HEK293 (cell line): ENCODE measurements around the gene CD68.

ENCODE experiments used
- CTCF ChIA-PET: fragments of 350-600 bp; formaldehyde crosslinking; extraction: SDS; loops from one replicate; lab custom pipeline; 2021; ENCODE audit warnings: antibody characterized with exemption; lab: Yijun Ruan, JAX
- POLR2A ChIA-PET: fragments of 300-600 bp; formaldehyde crosslinking; extraction: SDS; loops from one replicate; lab custom pipeline; 2020; ENCODE audit warnings: antibody characterized with exemption, inconsistent platforms; lab: Yijun Ruan, JAX
- H3K27ac ChIP-seq: fragments of 200-500 bp; sonication (Bioruptor generic); 2 replicates; pipeline ENCODE4 v1.5.1; 2014; ENCODE audit warnings: low read depth, low read length, control low read depth, inconsistent platforms; ENCODE audit errors: extremely low read depth
- H3K36me3 ChIP-seq, 2 experiments: fragments of 200-500 bp in 1 of 2; sonication (Bioruptor generic) in 1 of 2; 1 replicate in 1 of 2; 2 replicates in 1 of 2; pipeline ENCODE4 v1.5.1; 2014 to 2017; ENCODE audit warnings: inconsistent platforms in 2 of 2, low read length in 2 of 2; ENCODE audit not compliant: control insufficient read depth in 2 of 2, insufficient read depth in 1 of 2
- H3K4me1 ChIP-seq: fragments of 200-500 bp; sonication (Bioruptor generic); 2 replicates; pipeline ENCODE4 v1.5.1; 2014; ENCODE audit warnings: mild to moderate bottlenecking, low read length, inconsistent platforms; ENCODE audit not compliant: control insufficient read depth, insufficient read depth
- H3K4me3 ChIP-seq: 2 replicates; pipeline ENCODE4 v1.5.1; 2011; ENCODE audit warnings: low read depth, mild to moderate bottlenecking, control low read depth, low read length, moderate library complexity
- H3K9me3 ChIP-seq: fragments of 200-500 bp; sonication (Bioruptor generic); 2 replicates; pipeline ENCODE4 v1.5.1; 2014; ENCODE audit warnings: low read depth, low read length, inconsistent platforms; ENCODE audit not compliant: control insufficient read depth, insufficient read depth
- BCL11A ChIP-seq: fragments of 450-650 bp; formaldehyde crosslinking; IDR thresholded peaks from 2 replicates; pipeline ENCODE4 v1.5.1; 2016; ENCODE audit warnings: low read depth, missing biosample characterization, missing genetic modification characterization
- BCL11B ChIP-seq: fragments of 450-650 bp; formaldehyde crosslinking; IDR thresholded peaks from 2 replicates; pipeline ENCODE4 v1.5.1; 2016; ENCODE audit warnings: low read depth, missing biosample characterization, missing genetic modification characterization
- GFI1B ChIP-seq: fragments of 450-650 bp; formaldehyde crosslinking; IDR thresholded peaks from 2 replicates; pipeline ENCODE4 v1.5.1; 2016; ENCODE audit warnings: missing biosample characterization, missing genetic modification characterization
- KLF1 ChIP-seq: fragments of 450-650 bp; formaldehyde crosslinking; IDR thresholded peaks from 2 replicates; pipeline ENCODE4 v1.5.1; 2016; ENCODE audit warnings: missing biosample characterization, missing genetic modification characterization
- OVOL3 ChIP-seq: fragments of 450-650 bp; formaldehyde crosslinking; IDR thresholded peaks from 2 replicates; pipeline ENCODE4 v1.5.1; 2016; ENCODE audit warnings: missing biosample characterization, missing genetic modification characterization
- PATZ1 ChIP-seq: fragments of 450-650 bp; formaldehyde crosslinking; IDR thresholded peaks from 2 replicates; pipeline ENCODE4 v1.5.1; 2016; ENCODE audit warnings: missing biosample characterization, missing genetic modification characterization
- SALL2 ChIP-seq: fragments of 450-650 bp; formaldehyde crosslinking; IDR thresholded peaks from 2 replicates; pipeline ENCODE4 v1.5.0; 2017; ENCODE audit warnings: missing biosample characterization, mild to moderate bottlenecking, missing genetic modification characterization, borderline replicate concordance
- ZBTB11 ChIP-seq: fragments of 450-650 bp; formaldehyde crosslinking; conservative IDR thresholded peaks from 2 replicates; pipeline ENCODE4 v1.5.1; 2016; ENCODE audit warnings: low read depth, missing biosample characterization, missing genetic modification characterization
- ZBTB20 ChIP-seq: fragments of 450-650 bp; formaldehyde crosslinking; IDR thresholded peaks from 2 replicates; pipeline ENCODE4 v1.5.1; 2016; ENCODE audit warnings: missing biosample characterization, missing genetic modification characterization
- ZBTB21 ChIP-seq: fragments of 450-650 bp; formaldehyde crosslinking; IDR thresholded peaks from 2 replicates; pipeline ENCODE4 v1.5.1; 2017; ENCODE audit warnings: missing biosample characterization, missing genetic modification characterization
- ZBTB44 ChIP-seq: fragments of 450-650 bp; IDR thresholded peaks from 2 replicates; pipeline ENCODE4 v1.5.1; 2018; ENCODE audit warnings: missing biosample characterization, mild to moderate bottlenecking, missing genetic modification characterization
- ZBTB8A ChIP-seq: fragments of 450-650 bp; formaldehyde crosslinking; IDR thresholded peaks from 2 replicates; pipeline ENCODE4 v1.5.1; 2016; ENCODE audit warnings: missing biosample characterization, missing genetic modification characterization
- ZNF2 ChIP-seq: fragments of 450-650 bp; formaldehyde crosslinking; IDR thresholded peaks from 2 replicates; pipeline ENCODE4 v1.5.1; 2016; ENCODE audit warnings: missing biosample characterization, missing genetic modification characterization
- ZNF24 ChIP-seq: fragments of 450-650 bp; formaldehyde crosslinking; IDR thresholded peaks from 2 replicates; pipeline ENCODE4 v1.5.1; 2016; ENCODE audit warnings: missing biosample characterization, missing genetic modification characterization
- ZNF248 ChIP-seq: fragments of 450-650 bp; formaldehyde crosslinking; IDR thresholded peaks from 2 replicates; pipeline ENCODE4 v1.5.1; 2017; ENCODE audit warnings: missing biosample characterization, missing genetic modification characterization
- ZNF292 ChIP-seq: fragments of 450-650 bp; formaldehyde crosslinking; IDR thresholded peaks from 2 replicates; pipeline ENCODE4 v1.5.1; 2016; ENCODE audit warnings: low read depth, missing biosample characterization, missing genetic modification characterization, borderline replicate concordance
- ZNF449 ChIP-seq: fragments of 450-650 bp; formaldehyde crosslinking; IDR thresholded peaks from 2 replicates; pipeline ENCODE4 v1.5.1; 2017; ENCODE audit warnings: missing biosample characterization, mild to moderate bottlenecking, missing genetic modification characterization, moderate library complexity
- ZNF654 ChIP-seq: fragments of 450-650 bp; formaldehyde crosslinking; IDR thresholded peaks from 2 replicates; pipeline ENCODE4 v1.5.1; 2016; ENCODE audit warnings: low read depth, missing biosample characterization, missing genetic modification characterization
- ZNF707 ChIP-seq: fragments of 450-650 bp; formaldehyde crosslinking; IDR thresholded peaks from 2 replicates; pipeline ENCODE4 v1.5.1; 2016; ENCODE audit warnings: missing biosample characterization, missing genetic modification characterization
- TF ChIP-seq, protein P1 (sequence below): fragments of 450-650 bp; formaldehyde crosslinking; IDR thresholded peaks from 2 replicates; pipeline ENCODE4 v1.5.1; 2017; ENCODE audit warnings: missing biosample characterization, missing genetic modification characterization
- TF ChIP-seq, protein P2 (sequence below): fragments of 450-650 bp; formaldehyde crosslinking; IDR thresholded peaks from 2 replicates; pipeline ENCODE4 v1.5.1; 2016; ENCODE audit warnings: missing biosample characterization, missing genetic modification characterization, low read depth
- TF ChIP-seq, protein P3 (sequence below): fragments of 450-650 bp; formaldehyde crosslinking; IDR thresholded peaks from 2 replicates; pipeline ENCODE4 v1.5.1; 2016; ENCODE audit warnings: missing biosample characterization, missing genetic modification characterization

Gene CD68

DNA sequence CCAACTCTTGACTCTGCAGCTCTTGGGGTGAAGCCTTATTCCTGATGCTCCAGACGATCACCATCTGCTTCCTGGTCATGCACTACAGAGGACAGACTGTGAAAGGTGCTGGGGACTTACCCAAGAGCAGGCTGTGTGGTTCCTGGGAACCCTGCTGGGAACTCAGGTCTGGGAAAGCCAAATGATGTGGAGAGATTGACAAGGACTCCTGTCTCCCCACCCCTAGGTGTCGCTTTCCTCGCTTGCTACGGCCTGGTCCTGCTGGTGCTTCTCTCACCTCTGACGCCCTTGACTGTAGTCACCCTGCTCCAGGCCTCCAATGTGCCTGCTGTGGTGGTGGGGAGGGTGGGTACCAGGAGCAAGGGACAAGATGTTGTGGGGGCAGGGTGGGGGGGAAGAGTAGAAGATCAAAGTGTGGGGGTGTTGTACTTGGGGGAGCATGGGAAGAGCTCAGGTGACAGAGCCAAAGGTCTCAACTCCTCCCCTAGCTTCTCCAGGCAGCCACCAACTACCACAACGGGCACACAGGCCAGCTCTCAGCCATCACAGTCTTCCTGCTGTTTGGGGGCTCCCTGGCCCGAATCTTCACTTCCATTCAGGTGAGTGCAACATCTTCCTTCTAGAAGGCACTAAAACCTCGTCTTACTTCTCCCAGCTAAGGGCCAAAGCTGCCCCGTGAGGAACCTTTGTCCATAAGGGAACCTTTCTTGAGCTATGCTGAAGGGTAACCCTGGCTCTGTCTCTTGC is 7.4 kb downstream of the CD68 start:
- Histone ChIP-seq H3K27ac (no peak overlapping the region), H3K4me3 (no peak overlapping the region), H3K9me3 (no peaks in the 10 kb centered on the region), H3K36me3 (peaks cover 8 to 68% of the 10 kb centered on the region in 2 experiments; a peak in 2 of 3 replicates), H3K4me1 (peaks cover 8% of the 10 kb centered on the region; the same call in 1 of the 2 replicates)
- CTCF ChIA-PET: interaction anchor here (0.6 to 2.7 kb wide), 14 partner anchors 8 to 163 kb away, joined by 3 to 15 read pairs (median 3); partner anchors contain the start of genes SAT2, SHBG, TP53 and WRAP53
- POLR2A ChIA-PET: interaction anchor here (2.1 to 5.5 kb wide), 3 partner anchors 14 to 100 kb away, joined by 12 to 98 read pairs (median 93); partner anchors contain the start of genes FXR2, TP53 and WRAP53
- 0 out of 2 replicates have a peak, but pooled peaks have one; percentile 33 for TF ChIP-seq ZNF24 (tag by site-specific recombination)
- no peak for TF ChIP-seq ZBTB8A (tag by site-specific recombination)
- TF ChIP-seq ZNF248: no peak
- no peak; the same call in 1 of the 2 replicates for TF ChIP-seq PATZ1 (tag by site-specific recombination)
- TF ChIP-seq ZNF654 (tag by site-specific recombination): peak; percentile 51
- 0 out of 2 replicates have a peak, but pooled peaks have one; percentile 20 for TF ChIP-seq ZNF2 (tag by site-specific recombination)
- TF ChIP-seq, protein P1, sequence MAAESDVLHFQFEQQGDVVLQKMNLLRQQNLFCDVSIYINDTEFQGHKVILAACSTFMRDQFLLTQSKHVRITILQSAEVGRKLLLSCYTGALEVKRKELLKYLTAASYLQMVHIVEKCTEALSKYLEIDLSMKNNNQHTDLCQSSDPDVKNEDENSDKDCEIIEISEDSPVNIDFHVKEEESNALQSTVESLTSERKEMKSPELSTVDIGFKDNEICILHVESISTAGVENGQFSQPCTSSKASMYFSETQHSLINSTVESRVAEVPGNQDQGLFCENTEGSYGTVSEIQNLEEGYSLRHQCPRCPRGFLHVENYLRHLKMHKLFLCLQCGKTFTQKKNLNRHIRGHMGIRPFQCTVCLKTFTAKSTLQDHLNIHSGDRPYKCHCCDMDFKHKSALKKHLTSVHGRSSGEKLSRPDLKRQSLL (tag by site-specific recombination): no peak
- TF ChIP-seq ZBTB44 (tag by site-specific recombination): no peak
- TF ChIP-seq GFI1B (tag by site-specific recombination): no peak
- no peak for TF ChIP-seq BCL11B (tag by site-specific recombination)
- TF ChIP-seq ZBTB11 (tag by site-specific recombination): no peak
- TF ChIP-seq, protein P2, sequence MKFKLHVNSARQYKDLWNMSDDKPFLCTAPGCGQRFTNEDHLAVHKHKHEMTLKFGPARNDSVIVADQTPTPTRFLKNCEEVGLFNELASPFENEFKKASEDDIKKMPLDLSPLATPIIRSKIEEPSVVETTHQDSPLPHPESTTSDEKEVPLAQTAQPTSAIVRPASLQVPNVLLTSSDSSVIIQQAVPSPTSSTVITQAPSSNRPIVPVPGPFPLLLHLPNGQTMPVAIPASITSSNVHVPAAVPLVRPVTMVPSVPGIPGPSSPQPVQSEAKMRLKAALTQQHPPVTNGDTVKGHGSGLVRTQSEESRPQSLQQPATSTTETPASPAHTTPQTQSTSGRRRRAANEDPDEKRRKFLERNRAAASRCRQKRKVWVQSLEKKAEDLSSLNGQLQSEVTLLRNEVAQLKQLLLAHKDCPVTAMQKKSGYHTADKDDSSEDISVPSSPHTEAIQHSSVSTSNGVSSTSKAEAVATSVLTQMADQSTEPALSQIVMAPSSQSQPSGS (tag by site-specific recombination): no peak
- no peak for TF ChIP-seq OVOL3 (tag by site-specific recombination)
- TF ChIP-seq BCL11A (tag by site-specific recombination): no peak
- TF ChIP-seq, protein P3, sequence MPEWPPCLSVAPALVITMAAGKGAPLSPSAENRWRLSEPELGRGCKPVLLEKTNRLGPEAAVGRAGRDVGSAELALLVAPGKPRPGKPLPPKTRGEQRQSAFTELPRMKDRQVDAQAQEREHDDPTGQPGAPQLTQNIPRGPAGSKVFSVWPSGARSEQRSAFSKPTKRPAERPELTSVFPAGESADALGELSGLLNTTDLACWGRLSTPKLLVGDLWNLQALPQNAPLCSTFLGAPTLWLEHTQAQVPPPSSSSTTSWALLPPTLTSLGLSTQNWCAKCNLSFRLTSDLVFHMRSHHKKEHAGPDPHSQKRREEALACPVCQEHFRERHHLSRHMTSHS (tag by site-specific recombination): no peak
- TF ChIP-seq ZBTB21: no peak
- TF ChIP-seq SALL2 (tag by site-specific recombination): no peak
- no peak for TF ChIP-seq ZBTB20 (tag by site-specific recombination)
- no peak for TF ChIP-seq ZNF292
- TF ChIP-seq ZNF707 (tag by site-specific recombination): no peak
- TF ChIP-seq ZNF449: no peak
- TF ChIP-seq KLF1 (tag by site-specific recombination): no peak
